HG03457 (cell line): ENCODE data around the gene EIF4ENIF1.
"Not testable (repeated sequence)": the region's sequence is repeated elsewhere in the genome, so short reads cannot be mapped to it uniquely, and the experiment has no call there.

Experiments used
- ATAC-seq: cut with Tn5 transposase; IDR thresholded peaks from one replicate; pipeline ENCODE4 v1.9.1; 2021; ENCODE audit warnings: moderate number of reproducible peaks; ENCODE audit not compliant: unreplicated experiment

The EIF4ENIF1 gene

GRCh38 chr22:31495343-31495742 is 5.7 kb upstream of the EIF4ENIF1 start:
- no peak for ATAC-seq

- ATAC-seq: not testable (repeated sequence)
Observed at GRCh38 chr22:31493355-31493754, 3.7 kb upstream of the EIF4ENIF1 start.

DNA sequence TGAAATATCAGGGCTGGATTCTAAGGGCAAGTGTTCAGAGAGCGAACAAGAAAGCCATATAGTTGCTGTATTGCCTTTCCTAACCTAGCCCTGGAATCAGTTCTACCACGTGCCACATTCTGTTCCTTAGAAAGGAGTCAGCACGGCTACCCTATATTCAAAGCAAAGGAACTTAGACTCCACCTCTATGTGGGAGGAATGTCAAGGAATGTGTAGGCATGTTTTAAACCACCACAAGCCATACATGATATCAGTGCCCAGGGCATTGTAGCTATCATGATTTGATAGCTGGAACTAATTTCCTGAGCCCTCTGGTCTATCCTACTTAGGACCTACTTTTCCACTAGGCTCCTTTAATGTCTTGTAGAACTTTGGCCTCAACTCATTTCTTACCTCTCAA is 2.5 kb upstream of the EIF4ENIF1 start:
- no peak for ATAC-seq

GRCh38 chr22:31491218-31491962 is 1.7 kb upstream of the EIF4ENIF1 start:
- ATAC-seq: no peak

GRCh38 chr22:31490496-31490925 is 869 bp upstream of the EIF4ENIF1 start:
- peak; percentile 38 for ATAC-seq

GRCh38 chr22:31488988-31489617 is 539 bp downstream of the EIF4ENIF1 start:
- ATAC-seq: no peak

DNA sequence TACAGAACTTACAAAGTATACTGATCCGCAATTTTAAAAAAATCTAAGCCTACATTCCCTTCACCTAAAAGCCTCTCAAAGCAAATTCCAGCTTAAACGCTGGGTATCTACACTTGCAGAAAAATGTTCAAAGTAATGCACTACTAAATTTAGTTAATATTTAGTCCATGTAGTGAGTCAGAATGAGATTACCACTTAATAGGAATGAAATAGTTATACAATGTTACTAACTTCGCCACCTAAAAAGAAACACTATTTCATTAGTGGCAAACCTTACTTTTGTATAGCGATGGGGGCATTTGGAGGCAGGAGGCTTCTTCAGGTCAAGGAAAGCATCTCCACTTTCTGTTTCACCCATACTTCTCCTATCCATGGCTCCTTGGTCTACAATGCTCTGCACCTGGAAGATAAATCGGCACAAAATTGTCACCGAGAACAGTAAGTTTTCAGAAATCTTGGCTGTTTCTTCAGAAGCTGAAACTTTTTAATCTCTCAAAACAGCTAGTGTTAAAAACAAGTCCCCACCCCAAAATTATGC is 1.2 kb downstream of the EIF4ENIF1 start:
- ATAC-seq: no peak

DNA sequence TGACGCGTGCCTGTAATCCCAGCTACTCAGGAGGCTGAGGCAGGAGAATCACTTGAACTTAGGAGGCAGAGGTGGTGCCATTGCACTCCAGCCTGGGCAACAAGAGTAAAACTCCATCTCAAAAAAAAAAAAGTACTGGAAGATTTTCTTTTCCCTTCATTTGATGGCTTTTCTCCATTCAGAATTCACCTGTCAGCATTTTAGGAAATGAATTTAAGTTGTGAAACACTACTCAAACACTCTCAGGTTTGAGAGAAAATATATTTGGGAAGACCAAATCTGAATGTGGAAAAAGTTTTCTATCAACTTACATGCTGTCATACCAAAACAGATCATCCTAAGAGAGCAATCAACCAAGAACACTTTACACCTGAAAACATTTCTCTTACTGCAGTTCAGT is 2.7 kb downstream of the EIF4ENIF1 start:
- ATAC-seq: no peak

DNA sequence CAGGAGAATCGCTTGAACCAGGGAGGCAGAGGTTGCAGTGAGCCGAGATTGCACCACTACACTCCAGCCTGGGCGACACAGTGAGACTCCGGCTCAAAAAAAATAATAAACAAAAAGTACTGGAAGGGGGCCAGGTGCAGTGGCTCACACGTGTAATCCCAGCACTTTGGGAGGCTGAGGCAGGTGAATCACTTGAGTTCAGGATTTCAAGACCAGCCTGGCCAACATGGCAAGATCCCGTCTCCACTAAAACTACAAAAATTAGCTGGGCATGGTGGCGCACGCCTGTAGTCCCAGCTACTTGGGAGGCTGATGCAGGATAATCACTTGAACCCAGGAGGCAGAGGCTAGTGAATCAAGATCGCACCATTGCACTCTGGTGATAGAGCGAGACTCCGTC is 3.3 kb downstream of the EIF4ENIF1 start:
- ATAC-seq: not testable (repeated sequence)

GRCh38 chr22:31482470-31482869 is 7.2 kb downstream of the EIF4ENIF1 start:
- not testable (repeated sequence) for ATAC-seq

DNA sequence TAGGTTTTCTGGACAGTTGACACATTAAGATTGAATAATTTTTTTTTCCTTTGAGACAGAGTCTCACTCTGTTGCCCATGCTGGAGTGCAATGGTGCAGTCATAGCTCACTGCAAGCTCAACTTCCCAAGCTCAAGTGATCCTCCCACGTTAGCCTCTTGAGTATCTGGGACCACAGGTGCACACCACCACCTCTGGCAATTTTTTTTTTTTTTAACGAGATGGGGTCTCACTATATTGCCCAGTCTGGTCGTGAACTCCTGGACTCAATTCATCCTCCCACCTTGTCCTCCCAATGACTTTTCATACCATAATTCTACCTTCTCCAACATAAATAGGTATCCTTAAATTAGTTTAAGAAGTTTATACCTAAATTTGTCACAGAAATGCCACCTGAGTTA is 8.5 kb downstream of the EIF4ENIF1 start:
- ATAC-seq: no peak

DNA sequence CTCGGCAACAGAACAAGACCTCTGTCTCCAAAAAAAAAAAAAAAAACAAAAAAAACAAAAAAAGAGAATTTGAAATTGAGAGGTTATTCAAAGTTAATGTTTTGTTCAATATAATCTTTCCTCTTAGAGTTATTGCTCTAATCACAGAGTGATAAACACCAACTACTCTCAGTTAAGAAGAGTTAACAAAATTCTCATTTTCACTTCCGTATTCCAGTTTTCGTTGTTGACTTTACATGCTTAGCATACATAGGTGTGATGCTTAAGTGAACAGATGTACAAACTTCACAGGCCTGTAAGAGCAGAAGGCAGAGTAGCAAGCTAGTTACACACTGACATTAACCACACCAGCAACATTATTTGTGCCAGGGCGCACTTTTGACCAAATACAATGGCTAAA is 12.3 kb downstream of the EIF4ENIF1 start:
- ATAC-seq: no peak

- ATAC-seq: no peak
Observed at GRCh38 chr22:31475800-31476199, 13.8 kb downstream of the EIF4ENIF1 start.

GRCh38 chr22:31474743-31475142 is 14.9 kb downstream of the EIF4ENIF1 start:
- no peak for ATAC-seq

- ATAC-seq: no peak
Observed at GRCh38 chr22:31465307-31465706, 24.3 kb downstream of the EIF4ENIF1 start.

DNA sequence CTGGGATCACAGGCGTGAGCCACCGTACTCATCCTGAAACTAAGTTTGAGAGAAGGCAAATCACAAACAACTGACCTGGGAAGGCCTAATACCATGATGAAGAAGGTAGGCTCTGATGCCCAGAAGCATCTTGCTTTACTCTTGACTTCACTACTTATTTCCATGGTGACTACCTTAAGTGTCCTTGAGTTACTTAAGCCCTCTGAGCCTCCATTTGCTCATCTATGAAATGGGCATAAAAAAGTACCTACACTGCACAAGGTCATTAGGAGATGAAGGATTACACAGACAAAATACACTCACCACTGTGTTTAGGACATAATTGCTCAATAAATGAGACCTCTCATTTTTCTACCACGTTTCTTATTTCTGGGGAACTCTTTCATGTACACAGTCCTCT is 27.9 kb downstream of the EIF4ENIF1 start:
- no peak for ATAC-seq

GRCh38 chr22:31451709-31452571 is 37.7 kb downstream of the EIF4ENIF1 start:
- ATAC-seq: no peak

DNA sequence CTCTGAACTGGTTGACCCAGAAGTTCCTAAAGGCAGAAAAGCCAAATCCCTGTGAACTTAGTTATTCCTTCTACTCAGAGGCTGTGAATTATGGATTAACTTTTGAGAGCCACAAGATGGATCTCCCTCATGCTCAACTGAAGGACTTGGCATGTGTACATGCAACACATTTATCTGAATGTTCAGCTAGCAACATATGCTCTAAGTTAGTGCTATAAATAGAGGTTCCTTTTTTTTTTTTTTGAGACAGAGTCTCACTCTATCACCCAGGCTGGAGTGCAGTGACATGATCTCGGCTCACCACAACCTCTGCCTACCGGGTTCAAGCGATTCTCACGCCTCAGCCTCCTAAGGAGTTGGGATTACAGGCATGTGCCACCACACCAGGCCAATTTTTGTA is 40.1 kb downstream of the EIF4ENIF1 start:
- no peak for ATAC-seq

GRCh38 chr22:31448382-31448781 is 41.3 kb downstream of the EIF4ENIF1 start:
- no peak for ATAC-seq

- ATAC-seq: no peak
Observed at GRCh38 chr22:31447337-31447736, 42.3 kb downstream of the EIF4ENIF1 start.

DNA sequence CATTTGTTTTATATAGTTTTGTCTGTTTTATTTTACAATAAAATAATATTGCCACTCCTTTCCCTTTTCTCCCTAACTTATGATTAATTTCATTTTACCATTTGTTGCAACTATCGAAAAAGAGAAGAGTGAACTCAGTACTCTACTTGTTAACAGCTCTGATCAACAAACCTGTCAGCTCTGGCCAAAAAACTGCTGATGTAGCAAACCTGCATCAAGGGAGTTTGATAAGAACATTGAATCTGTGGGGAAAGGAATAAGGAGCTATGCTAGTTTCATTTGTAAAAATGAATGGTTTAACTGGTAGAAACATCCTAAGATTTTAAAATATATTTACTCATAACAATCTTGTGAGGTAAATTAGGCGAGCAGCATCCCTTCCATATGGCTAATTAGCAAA is 42.9 kb downstream of the EIF4ENIF1 start:
- ATAC-seq: no peak
